Stimulated activated naive CD4-positive, alpha-beta T cell treated with Interleukin-2 at 50 U/mL for 16 hours (primary cell): ENCODE results near the gene TP53AIP1.

Experiments used
- DNase-seq: peaks from one replicate; lab custom pipeline; 2025; lab: John Stamatoyannopoulos, UW

Gene TP53AIP1

DNA sequence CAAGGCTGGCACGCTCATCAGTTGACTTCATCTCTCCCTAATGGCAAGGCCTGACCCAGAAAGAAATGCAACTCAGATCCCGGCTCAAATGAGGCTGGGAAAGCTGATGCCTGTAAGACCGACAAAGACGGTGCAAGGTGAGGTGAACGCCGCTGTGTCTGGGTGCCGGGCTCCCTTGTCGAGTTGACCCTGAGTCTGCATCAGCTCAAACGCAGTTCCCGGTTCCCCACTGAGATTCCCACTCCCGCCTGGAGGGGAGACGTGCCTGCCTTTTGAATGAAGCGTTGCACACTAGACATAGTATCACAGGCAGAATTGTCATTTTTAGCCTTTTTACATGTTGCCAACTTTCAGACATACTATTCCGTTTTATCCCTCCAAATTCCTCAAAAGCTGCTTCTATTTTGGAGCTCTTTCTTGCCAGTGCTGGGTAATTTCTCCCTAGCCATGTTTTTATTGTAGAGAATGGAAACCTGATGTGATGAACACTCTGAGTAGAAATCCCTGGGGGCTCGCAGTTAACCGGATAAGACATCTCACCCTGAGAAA, 831 bp upstream of the TP53AIP1 start:
- DNase-seq: no peak

DNA sequence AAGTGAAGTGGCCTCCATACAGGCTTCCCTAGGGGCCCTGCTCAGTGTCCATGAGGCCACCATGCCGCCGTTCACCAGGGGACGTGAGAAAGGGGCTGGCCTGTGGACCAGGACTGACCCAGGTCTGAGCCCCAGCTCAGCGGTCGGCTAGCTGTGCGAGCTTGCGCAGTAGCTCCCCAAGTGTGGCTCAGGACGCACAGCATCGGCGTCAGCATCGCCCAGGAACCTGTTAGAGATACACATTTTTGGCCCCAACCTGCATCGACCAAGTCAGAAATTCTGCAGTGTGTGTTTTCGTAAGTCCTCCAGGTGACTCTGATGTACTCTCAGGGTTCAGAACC, 429 bp downstream of the TP53AIP1 start:
- DNase-seq: no peak

DNA sequence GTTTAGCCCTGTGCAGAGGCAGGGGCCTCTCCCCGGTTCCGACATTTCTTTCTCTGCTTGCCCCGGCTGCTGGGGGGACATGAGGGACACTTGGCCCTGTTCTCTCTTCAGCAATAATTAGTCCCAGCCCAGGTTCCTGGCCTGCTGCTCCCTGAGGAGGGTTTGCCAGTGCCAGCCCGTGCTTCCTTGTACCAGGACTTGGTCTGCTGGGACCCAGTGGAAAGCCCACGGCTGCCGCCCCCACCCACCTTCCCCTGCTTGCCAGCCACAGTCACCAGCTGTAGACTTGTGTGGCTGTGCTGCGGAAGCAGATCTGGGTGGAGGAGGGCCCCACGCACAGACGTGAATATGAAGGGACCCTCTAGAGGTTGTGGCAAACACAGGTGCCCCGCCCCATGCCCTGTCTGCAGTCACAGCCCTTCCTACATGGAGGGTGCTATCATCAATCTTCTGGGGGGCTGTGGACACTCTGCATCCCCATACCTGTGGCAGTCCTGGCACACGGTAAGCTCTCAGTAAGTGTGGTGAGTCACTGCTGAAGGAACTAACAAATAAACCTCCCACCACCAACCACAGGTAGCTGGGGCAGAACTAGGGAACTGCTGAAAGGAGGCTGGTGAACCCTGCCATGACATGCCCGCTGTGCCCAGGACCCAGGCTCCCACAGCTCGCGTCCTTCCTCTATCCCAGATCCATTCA, 949 bp downstream of the TP53AIP1 start:
- no peak for DNase-seq

GRCh38 chr11:128941110-128941509, 1.6 kb downstream of the TP53AIP1 start:
- no peak for DNase-seq

- no peak for DNase-seq
Measured at GRCh38 chr11:128940603-128941002, 2.1 kb downstream of the TP53AIP1 start.

- no peak for DNase-seq
Measured at GRCh38 chr11:128940156-128940555, 2.5 kb downstream of the TP53AIP1 start.

- DNase-seq: no peak
Measured at GRCh38 chr11:128939591-128939990, 3.1 kb downstream of the TP53AIP1 start.

DNA sequence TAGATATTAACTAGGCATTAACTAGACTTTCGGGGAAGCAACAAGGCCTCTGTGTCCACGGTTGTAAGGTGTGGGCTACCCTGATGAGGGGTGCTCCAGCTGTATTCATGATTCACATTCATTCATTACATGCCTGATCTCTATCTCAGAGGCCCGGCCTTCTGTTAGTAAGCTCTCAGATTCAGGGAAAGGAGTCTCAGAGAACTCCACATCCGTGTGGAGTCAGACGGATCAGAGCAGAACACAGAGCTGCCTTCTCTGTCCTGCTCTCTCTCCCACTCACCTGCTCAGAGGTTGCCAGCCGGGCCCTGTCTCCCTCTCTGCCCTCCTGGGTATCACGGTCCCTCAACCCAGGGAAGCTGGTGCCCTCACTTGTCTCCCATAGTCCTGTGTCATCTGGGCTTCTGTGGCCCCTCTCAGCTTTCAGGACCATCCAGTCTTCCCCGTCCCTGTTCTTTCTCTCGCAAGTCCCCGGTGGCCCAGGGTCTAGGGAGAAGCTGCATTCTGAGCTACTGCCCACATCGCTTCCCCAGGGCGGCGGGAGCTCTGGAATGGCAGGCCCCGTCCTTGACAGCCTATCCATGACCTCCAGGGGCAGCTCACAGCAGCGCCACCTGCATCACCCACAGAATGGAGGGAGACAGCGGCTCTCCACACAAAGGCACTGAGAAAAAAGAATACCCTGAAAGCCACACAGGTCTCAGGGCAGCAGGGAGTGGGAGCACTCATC, 4.3 kb downstream of the TP53AIP1 start:
- no peak for DNase-seq

DNA sequence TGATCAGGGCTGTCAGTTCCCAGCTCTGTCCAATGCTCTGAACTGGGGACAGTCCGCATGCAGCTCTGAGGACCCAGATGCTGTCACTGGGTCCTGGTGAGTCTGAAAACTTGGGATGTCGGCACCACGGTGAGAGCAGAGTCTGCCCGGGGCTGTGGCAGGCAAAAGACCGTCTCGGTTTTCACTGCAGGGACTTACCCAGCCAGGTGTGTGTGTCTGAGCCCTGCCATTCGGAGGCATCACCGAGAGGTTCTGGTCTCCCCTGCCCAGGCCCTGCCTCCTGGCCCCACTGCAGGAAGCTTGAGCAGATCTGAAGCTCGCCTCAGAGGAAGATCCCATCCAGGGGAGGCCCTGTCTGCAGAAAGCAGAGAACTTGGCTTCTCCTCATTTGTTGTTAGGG, 5.2 kb downstream of the TP53AIP1 start:
- DNase-seq: no peak

GRCh38 chr11:128936606-128937251, 5.9 kb downstream of the TP53AIP1 start:
- no peak for DNase-seq

DNA sequence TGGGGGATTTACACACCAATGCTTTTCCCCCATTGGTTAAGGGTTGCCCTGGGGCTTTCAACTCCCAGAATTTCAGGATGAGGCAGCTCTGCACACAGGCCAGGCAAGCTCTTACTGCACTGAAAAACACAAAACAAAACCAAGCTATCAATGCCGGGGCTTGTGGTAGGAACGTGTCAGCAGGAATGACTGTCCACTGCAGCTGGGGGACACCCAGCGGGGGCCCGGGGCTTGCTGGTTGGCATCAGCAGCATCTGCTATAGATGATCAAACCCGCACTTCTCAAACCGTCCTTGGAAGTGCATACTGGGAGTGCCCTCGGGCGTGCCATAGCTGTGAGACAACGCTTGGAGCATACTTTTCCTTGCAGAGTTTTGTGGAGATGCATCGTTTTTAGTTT, 7.7 kb downstream of the TP53AIP1 start:
- no peak for DNase-seq

GRCh38 chr11:128934351-128934750, 8.3 kb downstream of the TP53AIP1 start:
- no peak for DNase-seq

DNA sequence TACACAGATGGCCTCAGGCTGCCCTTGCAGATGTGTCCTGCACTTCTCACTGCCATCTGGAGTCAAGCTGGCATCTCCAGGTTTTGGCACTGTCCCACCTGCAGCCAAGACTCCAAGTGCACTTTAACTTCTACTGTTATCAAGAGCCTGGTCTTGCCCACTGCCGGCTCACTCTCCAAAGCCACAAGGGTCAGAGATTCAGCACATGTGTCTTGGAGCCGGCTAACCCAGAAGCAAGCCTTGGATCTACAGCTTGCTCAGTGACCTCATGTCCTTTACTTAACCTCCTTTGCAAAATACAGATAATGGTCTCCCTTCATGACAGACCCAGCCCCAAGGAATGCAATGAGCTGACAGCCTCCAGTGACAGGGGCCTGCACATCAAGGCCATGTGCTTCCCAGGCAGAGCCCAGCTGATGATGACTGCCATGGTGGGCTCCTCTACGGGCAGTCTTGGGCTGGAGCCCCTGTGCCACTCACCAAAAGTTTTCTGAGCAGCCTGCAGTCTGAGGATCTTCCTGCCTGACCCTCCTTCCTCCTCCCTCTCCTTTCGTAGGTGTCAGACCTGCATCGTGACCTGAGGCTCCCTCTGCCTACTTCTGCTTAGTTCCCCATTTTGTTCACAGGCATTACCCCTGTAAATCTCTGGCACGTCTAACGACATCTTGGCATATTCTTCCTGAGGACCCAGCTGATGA, 9.0 kb downstream of the TP53AIP1 start:
- no peak for DNase-seq

- no peak for DNase-seq
Measured at GRCh38 chr11:128931668-128932067, 11.0 kb downstream of the TP53AIP1 start.

GRCh38 chr11:128931066-128931465, 11.6 kb downstream of the TP53AIP1 start:
- DNase-seq: no peak

- DNase-seq: no peak
Measured at GRCh38 chr11:128929991-128930390, 12.7 kb downstream of the TP53AIP1 start.

DNA sequence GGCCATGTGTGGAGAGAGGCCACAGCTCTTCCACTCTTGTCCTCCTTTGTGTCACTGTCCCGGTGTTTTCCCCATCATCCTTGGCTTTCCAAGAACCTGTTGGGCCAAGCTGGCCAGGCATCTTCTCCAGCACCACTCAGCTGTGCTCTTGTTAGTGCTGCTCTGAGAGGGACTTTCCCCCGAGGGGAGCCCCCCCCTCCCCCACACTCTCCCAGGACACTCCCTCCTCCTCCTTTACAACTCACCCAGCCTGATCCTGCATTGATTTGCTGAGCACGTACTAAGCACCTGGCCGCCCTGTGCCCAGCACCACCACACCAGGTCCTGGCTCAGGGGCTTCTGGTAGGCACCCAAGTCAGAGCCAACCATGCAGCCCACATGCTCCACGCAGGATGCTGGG, 13.2 kb downstream of the TP53AIP1 start:
- DNase-seq: no peak

GRCh38 chr11:128928400-128928799, 14.3 kb downstream of the TP53AIP1 start:
- no peak for DNase-seq

GRCh38 chr11:128927683-128928336, 14.9 kb downstream of the TP53AIP1 start:
- DNase-seq: no peak

DNA sequence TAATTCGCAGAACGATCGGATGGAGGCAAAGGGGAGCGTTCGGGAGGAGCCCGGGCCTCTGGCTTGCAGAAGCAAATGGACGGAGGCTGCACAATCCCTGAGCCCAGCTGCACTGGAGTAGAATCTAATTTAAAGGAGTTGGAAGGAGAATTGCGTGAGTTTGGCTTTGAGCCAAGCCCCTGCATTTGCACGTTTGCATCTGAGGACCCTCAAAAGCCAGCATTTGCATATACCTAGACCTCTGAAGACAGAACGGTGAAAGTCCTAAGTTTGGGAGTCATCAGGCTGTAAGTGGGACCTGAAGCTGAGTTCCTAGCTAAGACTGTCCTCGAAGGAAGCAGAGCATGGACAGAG, 15.6 kb downstream of the TP53AIP1 start:
- no peak for DNase-seq

DNA sequence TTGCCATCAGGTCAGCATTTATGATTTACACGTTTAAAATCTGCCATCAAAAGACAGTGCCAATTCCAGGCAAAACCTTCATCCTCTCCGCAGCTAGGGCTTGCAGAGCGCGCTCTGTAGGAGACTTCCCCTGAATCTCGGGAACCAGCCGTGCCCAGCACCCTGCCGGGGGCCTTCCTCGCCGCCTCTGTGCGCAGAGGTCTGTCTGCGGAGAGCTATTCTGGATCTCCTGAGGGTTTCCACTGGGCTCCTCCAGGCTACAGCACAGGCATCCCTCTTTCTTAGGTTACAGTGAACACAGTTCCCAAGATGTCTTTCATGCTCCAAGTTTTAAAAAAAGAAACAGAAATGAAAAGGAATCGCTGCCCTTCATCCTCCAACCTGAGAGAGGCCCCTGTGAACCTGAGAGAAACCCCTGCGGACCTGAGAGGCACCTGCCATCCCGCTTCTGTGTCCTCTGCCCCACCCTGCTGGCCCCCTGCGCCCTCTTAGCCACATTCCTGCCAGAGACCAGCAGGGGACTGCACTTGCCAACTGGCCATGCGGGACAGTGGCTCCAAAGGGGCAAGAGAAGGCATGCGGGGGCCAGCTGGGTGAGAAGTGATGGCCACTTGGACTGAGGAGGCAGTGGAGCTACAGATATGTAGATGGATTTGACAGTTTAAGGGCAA, 16.1 kb downstream of the TP53AIP1 start:
- no peak for DNase-seq
